Type B pancreatic cell (in vitro differentiated cells): Measurements from ENCODE around the gene PLPPR1. TPM values are rescaled to one million over a fixed set of nuclear protein-coding genes. Genes with fewer than 3 reads are reported as not detected.

Experiments used
- DNase-seq: peaks from one replicate; pipeline ENCODE4 v3.0.0; 2021; ENCODE audit warnings: mixed read lengths; ENCODE audit not compliant: unreplicated experiment; ENCODE audit errors: extremely low spot score
- H3K27ac Mint-ChIP-seq: 2 replicates; pipeline ENCODE4 v1.8.0; 2021; ENCODE audit warnings: mild to moderate bottlenecking, mixed read lengths
- H3K27me3 Mint-ChIP-seq: 2 replicates; pipeline ENCODE4 v1.8.0; 2021; ENCODE audit warnings: mixed read lengths
- H3K36me3 Mint-ChIP-seq: 2 replicates; pipeline ENCODE4 v1.8.0; 2021; ENCODE audit warnings: mixed read lengths
- H3K4me1 Mint-ChIP-seq: one replicate; pipeline ENCODE4 v1.8.0; 2021; ENCODE audit warnings: mixed read lengths; ENCODE audit not compliant: unreplicated experiment
- H3K4me3 Mint-ChIP-seq: 2 replicates; pipeline ENCODE4 v1.8.0; 2021; ENCODE audit warnings: mild to moderate bottlenecking, mixed read lengths
- H3K9me3 Mint-ChIP-seq: 2 replicates; pipeline ENCODE4 v1.8.0; 2021; ENCODE audit warnings: mixed read lengths
- CTCF ChIP-seq: fragments of 200-600 bp; sonication (generic); conservative IDR thresholded peaks from 2 replicates; pipeline ENCODE4 v1.5.0; 2021; ENCODE audit warnings: antibody characterized with exemption, mild to moderate bottlenecking
- total RNA-seq: library from RNA; stranded (reverse); gene quantifications from 2 replicates; pipeline ENCODE4 v1.2.1, GENCODE V29; 2021; ENCODE audit warnings: low replicate concordance

PLPPR1 gene
- total RNA-seq, 1 donor from 2014 or later, result 3.2 TPM

- no peak for TF ChIP-seq CTCF
- H3K4me1 Mint-ChIP-seq, result no peaks in the 10 kb centered on the region
- no peaks in the 10 kb centered on the region for H3K36me3 Mint-ChIP-seq
- H3K9me3 Mint-ChIP-seq, result no peaks in the 10 kb centered on the region
- no peak for DNase-seq
- peaks cover 3% of the 10 kb centered on the region for H3K27me3 Mint-ChIP-seq
- H3K4me3 Mint-ChIP-seq, result no peak overlapping the region
- H3K27ac Mint-ChIP-seq, result no peak overlapping the region
Measured at GRCh38 chr9:101200852-101201251, 172.3 kb downstream of the PLPPR1 start.

DNA sequence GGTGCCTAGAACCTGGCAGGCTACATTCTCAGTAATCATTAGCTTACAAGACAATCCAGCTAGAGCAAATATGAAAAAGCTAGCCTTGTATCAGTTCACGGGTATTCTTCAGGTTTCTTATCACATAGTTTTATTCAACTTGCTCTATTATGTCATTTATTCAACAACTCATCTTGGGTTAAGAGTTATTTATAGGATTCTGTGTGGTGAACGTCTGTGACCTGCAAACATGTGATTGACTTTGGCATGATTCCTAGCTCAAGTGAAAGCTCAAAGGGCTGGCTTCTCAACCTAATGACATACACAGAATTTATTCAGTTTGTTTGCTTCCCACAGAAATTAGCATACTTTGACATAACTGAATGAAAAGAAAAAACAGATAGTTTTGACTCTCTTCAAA lies 173.1 kb downstream of the PLPPR1 start:
- DNase-seq, result no peak
- Mint-ChIP-seq H3K9me3 (no peaks in the 10 kb centered on the region), H3K27me3 (peaks cover 3% of the 10 kb centered on the region), H3K27ac (no peak overlapping the region), H3K36me3 (no peaks in the 10 kb centered on the region), H3K4me1 (no peaks in the 10 kb centered on the region), H3K4me3 (no peak overlapping the region)
- TF ChIP-seq CTCF, result no peak

DNA sequence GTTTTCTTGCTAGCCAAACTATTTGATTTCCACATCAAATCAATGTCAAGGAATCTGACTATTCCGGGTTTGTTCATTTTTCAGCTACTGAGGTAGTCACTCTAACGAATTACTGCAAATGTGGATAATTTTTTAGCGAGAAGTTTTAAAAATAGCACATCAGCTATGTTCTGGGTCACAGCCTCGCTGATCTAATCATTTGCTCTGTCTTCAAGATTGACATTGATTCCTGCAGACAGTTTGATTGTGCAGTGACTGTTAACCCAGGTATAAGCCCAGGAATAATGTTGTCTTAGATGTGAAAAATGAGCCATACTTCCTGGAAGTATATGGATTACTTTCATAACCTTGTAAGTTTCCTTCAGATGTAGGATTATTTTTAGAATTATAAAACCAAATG lies 181.1 kb downstream of the PLPPR1 start:
- no peaks in the 10 kb centered on the region for H3K27me3 Mint-ChIP-seq

DNA sequence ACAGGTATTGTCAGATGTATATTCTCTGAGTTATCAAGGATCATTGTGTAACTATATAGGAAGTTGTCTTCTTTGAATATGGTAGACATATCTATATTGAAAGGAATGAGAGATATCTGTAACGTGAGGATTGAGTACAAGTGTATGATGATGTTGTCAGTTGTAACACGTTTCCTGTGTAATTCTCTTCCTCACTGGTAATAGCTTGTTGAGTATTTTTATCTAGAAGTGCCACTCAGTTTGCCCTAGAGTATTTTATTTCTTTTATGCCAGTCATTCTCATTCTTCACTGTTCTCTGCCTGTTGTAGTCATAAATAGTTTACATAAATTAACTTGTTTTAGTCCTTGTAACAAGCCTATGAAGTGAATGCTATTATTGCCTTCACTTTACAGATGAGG lies 184.1 kb downstream of the PLPPR1 start:
- DNase-seq, result no peak
- TF ChIP-seq CTCF, result no peak
- Mint-ChIP-seq H3K9me3 (no peaks in the 10 kb centered on the region), H3K36me3 (no peaks in the 10 kb centered on the region), H3K4me3 (no peak overlapping the region), H3K27me3 (no peaks in the 10 kb centered on the region), H3K27ac (no peak overlapping the region), H3K4me1 (no peaks in the 10 kb centered on the region)

More for the DNA sequence above, 181.1 kb downstream of the PLPPR1 start:
- H3K4me3 Mint-ChIP-seq, result no peak overlapping the region
- H3K4me1 Mint-ChIP-seq, result no peaks in the 10 kb centered on the region
- no peak for TF ChIP-seq CTCF
- no peaks in the 10 kb centered on the region for H3K36me3 Mint-ChIP-seq
- DNase-seq, result no peak
- no peak overlapping the region for H3K27ac Mint-ChIP-seq
- no peaks in the 10 kb centered on the region for H3K9me3 Mint-ChIP-seq

GRCh38 chr9:101219030-101219429 lies 190.5 kb downstream of the PLPPR1 start:
- Mint-ChIP-seq H3K27ac (no peak overlapping the region), H3K9me3 (no peaks in the 10 kb centered on the region), H3K4me3 (no peak overlapping the region), H3K36me3 (no peaks in the 10 kb centered on the region), H3K4me1 (no peaks in the 10 kb centered on the region), H3K27me3 (peaks cover 4% of the 10 kb centered on the region)
- no peak for TF ChIP-seq CTCF
- DNase-seq, result no peak

- TF ChIP-seq CTCF, result no peak
Measured at GRCh38 chr9:101220341-101220740, 191.8 kb downstream of the PLPPR1 start.

More at GRCh38 chr9:101220341-101220740, 191.8 kb downstream of the PLPPR1 start:
- Mint-ChIP-seq H3K4me1 (no peaks in the 10 kb centered on the region), H3K27me3 (peaks cover 4% of the 10 kb centered on the region), H3K9me3 (no peaks in the 10 kb centered on the region), H3K4me3 (no peak overlapping the region), H3K36me3 (no peaks in the 10 kb centered on the region), H3K27ac (no peak overlapping the region)
- no peak for DNase-seq
